ENCODE data around the gene PID1.

DNA sequence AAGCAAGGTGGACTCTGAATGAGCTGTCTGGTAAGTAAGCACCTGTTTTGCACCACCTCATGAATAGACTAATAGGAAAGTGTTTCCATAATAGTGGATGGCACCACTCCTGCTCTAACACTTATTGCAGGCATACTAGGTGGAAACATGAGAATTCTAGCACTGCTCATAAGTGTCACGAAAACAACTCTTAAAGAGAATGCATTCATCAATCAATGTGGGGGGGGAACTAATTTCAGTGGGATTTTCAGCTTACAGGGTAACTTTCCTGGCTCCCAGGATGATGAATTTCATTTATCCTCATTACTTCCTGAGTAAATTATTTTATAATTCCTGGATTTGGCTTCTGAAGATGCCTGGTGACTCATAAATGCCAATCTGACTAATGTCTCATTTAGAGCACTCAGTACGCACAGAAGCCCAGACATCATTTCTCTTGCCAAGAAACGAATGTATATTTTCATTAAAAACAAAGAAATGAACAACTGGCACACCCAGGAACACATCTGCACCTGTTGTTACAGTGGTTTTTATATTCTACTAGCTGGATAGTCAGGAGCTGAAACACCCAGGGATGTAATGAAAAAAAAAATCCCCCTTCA is 129.6 kb downstream of the PID1 start:
- TF ChIP-seq EZH2 (IDR thresholded peaks at IDR 0.05; ENCODE audit: low read depth) = no peak
- TF ChIP-seq, protein P1, sequence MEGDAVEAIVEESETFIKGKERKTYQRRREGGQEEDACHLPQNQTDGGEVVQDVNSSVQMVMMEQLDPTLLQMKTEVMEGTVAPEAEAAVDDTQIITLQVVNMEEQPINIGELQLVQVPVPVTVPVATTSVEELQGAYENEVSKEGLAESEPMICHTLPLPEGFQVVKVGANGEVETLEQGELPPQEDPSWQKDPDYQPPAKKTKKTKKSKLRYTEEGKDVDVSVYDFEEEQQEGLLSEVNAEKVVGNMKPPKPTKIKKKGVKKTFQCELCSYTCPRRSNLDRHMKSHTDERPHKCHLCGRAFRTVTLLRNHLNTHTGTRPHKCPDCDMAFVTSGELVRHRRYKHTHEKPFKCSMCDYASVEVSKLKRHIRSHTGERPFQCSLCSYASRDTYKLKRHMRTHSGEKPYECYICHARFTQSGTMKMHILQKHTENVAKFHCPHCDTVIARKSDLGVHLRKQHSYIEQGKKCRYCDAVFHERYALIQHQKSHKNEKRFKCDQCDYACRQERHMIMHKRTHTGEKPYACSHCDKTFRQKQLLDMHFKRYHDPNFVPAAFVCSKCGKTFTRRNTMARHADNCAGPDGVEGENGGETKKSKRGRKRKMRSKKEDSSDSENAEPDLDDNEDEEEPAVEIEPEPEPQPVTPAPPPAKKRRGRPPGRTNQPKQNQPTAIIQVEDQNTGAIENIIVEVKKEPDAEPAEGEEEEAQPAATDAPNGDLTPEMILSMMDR (conservative IDR thresholded peaks at IDR 0.05) = no peak

Data from PC-9 (cell line).